Measurements from ENCODE around the gene LRTM2.

DNA sequence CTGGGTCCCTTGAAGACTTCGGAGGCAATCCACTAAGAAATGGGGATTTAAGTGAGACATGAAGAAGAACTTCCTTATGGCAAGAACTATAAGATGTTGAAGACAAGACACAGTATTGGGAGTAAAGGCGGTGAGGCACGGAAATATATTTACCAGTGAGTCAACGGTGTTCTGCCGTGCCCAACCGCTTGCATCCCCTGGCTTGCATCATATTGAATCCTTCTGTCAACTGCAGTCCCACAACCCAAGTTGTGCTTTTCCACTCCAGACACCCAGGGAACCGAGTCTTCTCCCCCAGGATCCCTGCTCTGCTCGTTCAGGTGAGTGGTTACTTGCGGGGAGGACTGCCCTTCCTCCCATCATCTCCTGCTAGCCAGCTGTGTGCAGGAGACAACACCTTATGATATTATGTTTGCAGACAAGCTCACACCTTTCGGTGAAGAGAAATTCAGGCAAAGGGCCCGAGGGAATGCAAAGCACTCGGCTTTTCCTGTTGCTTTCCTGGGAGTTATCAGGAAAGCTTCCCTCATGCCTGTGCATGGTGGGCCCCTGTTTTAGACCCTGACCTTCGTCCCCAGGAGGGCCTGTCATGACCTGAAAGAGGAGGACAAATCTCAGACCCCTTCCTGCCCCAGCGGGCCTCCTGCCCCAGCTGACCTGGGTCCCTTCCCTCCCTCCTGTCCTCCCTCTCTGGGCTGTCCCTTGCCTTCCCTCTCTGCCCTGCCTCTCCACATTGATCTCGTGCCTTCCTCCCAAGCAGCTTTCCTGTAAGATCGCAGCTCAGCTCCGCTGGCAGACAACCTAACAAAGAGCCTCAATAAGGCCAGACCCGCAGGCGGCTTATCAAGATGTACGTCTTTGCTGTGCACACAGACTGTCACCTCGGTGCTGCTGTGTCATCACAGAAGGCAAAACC is 4.3 kb upstream of the LRTM2 start:
- TF ChIP-seq, protein P1, sequence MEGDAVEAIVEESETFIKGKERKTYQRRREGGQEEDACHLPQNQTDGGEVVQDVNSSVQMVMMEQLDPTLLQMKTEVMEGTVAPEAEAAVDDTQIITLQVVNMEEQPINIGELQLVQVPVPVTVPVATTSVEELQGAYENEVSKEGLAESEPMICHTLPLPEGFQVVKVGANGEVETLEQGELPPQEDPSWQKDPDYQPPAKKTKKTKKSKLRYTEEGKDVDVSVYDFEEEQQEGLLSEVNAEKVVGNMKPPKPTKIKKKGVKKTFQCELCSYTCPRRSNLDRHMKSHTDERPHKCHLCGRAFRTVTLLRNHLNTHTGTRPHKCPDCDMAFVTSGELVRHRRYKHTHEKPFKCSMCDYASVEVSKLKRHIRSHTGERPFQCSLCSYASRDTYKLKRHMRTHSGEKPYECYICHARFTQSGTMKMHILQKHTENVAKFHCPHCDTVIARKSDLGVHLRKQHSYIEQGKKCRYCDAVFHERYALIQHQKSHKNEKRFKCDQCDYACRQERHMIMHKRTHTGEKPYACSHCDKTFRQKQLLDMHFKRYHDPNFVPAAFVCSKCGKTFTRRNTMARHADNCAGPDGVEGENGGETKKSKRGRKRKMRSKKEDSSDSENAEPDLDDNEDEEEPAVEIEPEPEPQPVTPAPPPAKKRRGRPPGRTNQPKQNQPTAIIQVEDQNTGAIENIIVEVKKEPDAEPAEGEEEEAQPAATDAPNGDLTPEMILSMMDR (IDR thresholded peaks at IDR 0.05): no peak
- TF ChIP-seq POLR2A (IDR thresholded peaks at IDR 0.05): no peak
